AML-193 (cell line): Measurements from ENCODE around the gene RBBP9.
A peak's percentile ranks its signal among the peaks of the same experiment; 100 is the strongest.
"Not testable (repeated sequence)": the region's sequence is repeated elsewhere in the genome, so short reads cannot be mapped to it uniquely, and the experiment has no call there.

Source experiments
- DNase-seq, 2 experiments: peaks; one replicate each; lab custom pipeline; 2025; lab: John Stamatoyannopoulos, UW

RBBP9 gene

GRCh38 chr20:18496740-18497592, at the start of gene RBBP9:
RBBP9 (minus strand) TSS chr20:18497225; CDS start chr20:18497167, 58 bp downstream.
- DNase-seq: peak; percentile 66 to 71

- DNase-seq: no peak
These were observed 48.5 kb upstream of the RBBP9 start for GRCh38 chr20:18545566-18545965.

GRCh38 chr20:18543932-18544331, 46.9 kb upstream of the RBBP9 start:
- DNase-seq: no peak

GRCh38 chr20:18543216-18543615, 46.2 kb upstream of the RBBP9 start:
- DNase-seq: no peak

- no peak for DNase-seq
These were observed 44.7 kb upstream of the RBBP9 start for GRCh38 chr20:18541741-18542140.

GRCh38 chr20:18537651-18538050, 40.6 kb upstream of the RBBP9 start:
- DNase-seq: no peak

- DNase-seq: no peak
These were observed 37.1 kb upstream of the RBBP9 start for GRCh38 chr20:18533978-18534644.

- no peak for DNase-seq
These were observed 36.5 kb upstream of the RBBP9 start for GRCh38 chr20:18533491-18533890.

GRCh38 chr20:18532626-18533025, 35.6 kb upstream of the RBBP9 start:
- no peak for DNase-seq

- no peak for DNase-seq
These were observed 32.0 kb upstream of the RBBP9 start for GRCh38 chr20:18529041-18529440.

- DNase-seq: no peak
These were observed 30.8 kb upstream of the RBBP9 start for GRCh38 chr20:18527836-18528235.

GRCh38 chr20:18527339-18527738, 30.3 kb upstream of the RBBP9 start:
- no peak for DNase-seq

- DNase-seq: not testable (repeated sequence)
These were observed 29.7 kb upstream of the RBBP9 start for GRCh38 chr20:18526761-18527160.

- DNase-seq: no peak
These were observed 27.6 kb upstream of the RBBP9 start for GRCh38 chr20:18524646-18525045.

- DNase-seq: no peak
These were observed 26.0 kb upstream of the RBBP9 start for GRCh38 chr20:18523066-18523465.

GRCh38 chr20:18522066-18522465, 25.0 kb upstream of the RBBP9 start:
- DNase-seq: not testable (repeated sequence)

GRCh38 chr20:18515973-18516372, 18.9 kb upstream of the RBBP9 start:
- DNase-seq: no peak

- no peak for DNase-seq
These were observed 17.1 kb upstream of the RBBP9 start for GRCh38 chr20:18514127-18514526.

GRCh38 chr20:18513208-18513607, 16.2 kb upstream of the RBBP9 start:
- DNase-seq: peak; percentile 34 to 55

- peak; percentile 60 to 63 for DNase-seq
These were observed 14.5 kb upstream of the RBBP9 start for GRCh38 chr20:18511571-18511970.

- DNase-seq: peak; percentile 92 to 96
These were observed 10.5 kb upstream of the RBBP9 start, which contains the start of gene SEC23B for GRCh38 chr20:18507218-18508191. SEC23B (plus strand) TSS chr20:18507940; CDS start chr20:18510836, 2,896 bp downstream.

- no peak for DNase-seq
These were observed 9.7 kb upstream of the RBBP9 start for GRCh38 chr20:18506744-18507143.
